ENCODE measurements around the gene TMEM9. TPM values are rescaled to one million over a fixed set of nuclear protein-coding genes. Genes with fewer than 3 reads are reported as not detected.

The TMEM9 gene
- polyA plus RNA-seq, 3 donors = 13.6 to 43.6 (median 22.4) TPM

DNA sequence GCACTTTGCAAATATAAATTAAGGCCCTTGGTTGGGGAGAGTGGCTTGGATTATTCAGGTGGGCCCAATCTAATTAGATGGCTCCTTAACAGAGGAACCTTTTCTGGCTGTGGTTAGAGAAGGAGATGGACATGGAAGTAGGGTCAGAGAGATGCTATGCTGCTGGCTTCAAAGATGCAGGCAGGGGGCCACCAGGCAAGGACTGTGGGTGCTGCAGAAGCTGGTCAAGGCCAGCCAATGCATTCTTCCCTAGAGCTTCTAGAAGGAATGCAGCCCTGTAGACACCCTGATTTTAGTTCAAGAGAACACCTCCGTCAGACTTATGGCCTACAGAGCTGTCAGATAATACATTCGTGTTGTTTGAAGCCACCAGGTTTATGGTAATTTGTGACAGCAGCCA, 3.7 kb upstream of the TMEM9 start:
- H3K9ac ChIP-seq (ENCODE audit: insufficient read depth, low read length, poor library complexity, severe bottlenecking) = no peak overlapping the region
- H3K36me3 Mint-ChIP-seq = no peaks in the 10 kb centered on the region
- TF ChIP-seq, protein P1, sequence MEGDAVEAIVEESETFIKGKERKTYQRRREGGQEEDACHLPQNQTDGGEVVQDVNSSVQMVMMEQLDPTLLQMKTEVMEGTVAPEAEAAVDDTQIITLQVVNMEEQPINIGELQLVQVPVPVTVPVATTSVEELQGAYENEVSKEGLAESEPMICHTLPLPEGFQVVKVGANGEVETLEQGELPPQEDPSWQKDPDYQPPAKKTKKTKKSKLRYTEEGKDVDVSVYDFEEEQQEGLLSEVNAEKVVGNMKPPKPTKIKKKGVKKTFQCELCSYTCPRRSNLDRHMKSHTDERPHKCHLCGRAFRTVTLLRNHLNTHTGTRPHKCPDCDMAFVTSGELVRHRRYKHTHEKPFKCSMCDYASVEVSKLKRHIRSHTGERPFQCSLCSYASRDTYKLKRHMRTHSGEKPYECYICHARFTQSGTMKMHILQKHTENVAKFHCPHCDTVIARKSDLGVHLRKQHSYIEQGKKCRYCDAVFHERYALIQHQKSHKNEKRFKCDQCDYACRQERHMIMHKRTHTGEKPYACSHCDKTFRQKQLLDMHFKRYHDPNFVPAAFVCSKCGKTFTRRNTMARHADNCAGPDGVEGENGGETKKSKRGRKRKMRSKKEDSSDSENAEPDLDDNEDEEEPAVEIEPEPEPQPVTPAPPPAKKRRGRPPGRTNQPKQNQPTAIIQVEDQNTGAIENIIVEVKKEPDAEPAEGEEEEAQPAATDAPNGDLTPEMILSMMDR (IDR thresholded peaks at IDR 0.05) = no peak

DNA sequence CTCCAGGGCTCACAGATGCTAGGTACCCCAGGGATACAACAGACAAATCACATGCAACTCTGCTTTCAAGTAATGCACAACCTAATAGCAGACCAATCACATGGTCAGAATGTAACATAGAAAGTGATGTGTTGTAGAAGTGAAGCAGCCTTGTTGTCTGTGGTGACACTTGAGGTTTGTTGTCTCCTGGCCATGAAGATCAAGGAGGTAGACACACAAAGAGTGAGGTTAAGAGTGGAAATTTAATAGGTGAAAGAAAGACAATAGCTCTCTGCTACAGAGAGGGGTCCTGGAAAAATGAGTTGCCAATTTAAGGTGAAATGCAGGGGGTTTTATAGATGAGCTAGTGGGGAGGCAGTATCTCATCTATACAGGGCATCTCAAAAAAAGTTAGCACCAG, 2.5 kb upstream of the TMEM9 start:
- Histone ChIP-seq H3K4me1 (ENCODE audit: control insufficient read depth in 1 of 2, insufficient read depth in 2 of 2, low read length in 2 of 2) (peaks cover 14 to 17% of the 10 kb centered on the region in 2 donors), H3K4me2 (replicated peaks; ENCODE audit: extremely low read depth, low read length, poor library complexity, severe bottlenecking) (no peak overlapping the region), H3K27me3 (ENCODE audit: control insufficient read depth in 2 of 2, insufficient read depth in 2 of 2, low read length in 2 of 2) (no peaks in the 10 kb centered on the region), H2AFZ (ENCODE audit: insufficient read depth, low read depth, low read length, poor library complexity, severe bottlenecking) (no peak overlapping the region), H3K79me2 (ENCODE audit: insufficient read depth, low read length) (peaks cover 3% of the 10 kb centered on the region), H3K9ac (ENCODE audit: insufficient read depth, low read length, poor library complexity, severe bottlenecking) (no peak overlapping the region), H3K36me3 (replicated peaks in 1 of 2; ENCODE audit: control insufficient read depth in 1 of 2, insufficient read depth in 2 of 2, low read length in 2 of 2) (peaks cover 0 to 3% of the 10 kb centered on the region in 2 donors), H4K20me1 (ENCODE audit: insufficient read depth, low read length) (no peaks in the 10 kb centered on the region), H3K4me3 (replicated peaks in 1 of 3; ENCODE audit: low read depth in 2 of 3, low read length in 3 of 3) (no peak overlapping the region), H3K9me3 (replicated peaks in 1 of 2; ENCODE audit: control insufficient read depth in 1 of 2, insufficient read depth in 1 of 2, low read length in 2 of 2) (no peaks in the 10 kb centered on the region), H3K27ac (ENCODE audit: low read depth in 1 of 2, low read length in 2 of 2) (no peak overlapping the region)
- intact Hi-C loops (cut with micrococcal nuclease) = no loop called here
- H3K27ac Mint-ChIP-seq = no peak overlapping the region
- TF ChIP-seq, protein P1 (IDR thresholded peaks at IDR 0.05) = no peak
- H3K9me3 Mint-ChIP-seq = peaks cover 0 to 5% (median 0%) of the 10 kb centered on the region in 7 donors
- peaks cover 16% of the 10 kb centered on the region for H3K4me1 Mint-ChIP-seq
- no peaks in the 10 kb centered on the region for H3K36me3 Mint-ChIP-seq
- H3K4me3 Mint-ChIP-seq = no peak overlapping the region
- H3K27me3 Mint-ChIP-seq (ENCODE audit: low read depth in 3 of 3) = peaks cover 0 to 7% (median 0%) of the 10 kb centered on the region in 3 donors
- DNase-seq = no peak

More for the DNA sequence above, 3.7 kb upstream of the TMEM9 start:
- Mint-ChIP-seq H3K9me3 (peaks cover 0 to 5% (median 0%) of the 10 kb centered on the region in 7 donors), H3K27me3 (ENCODE audit: low read depth in 3 of 3) (peaks cover 0 to 7% (median 0%) of the 10 kb centered on the region in 3 donors), H3K4me3 (no peak overlapping the region), H3K4me1 (peaks cover 14% of the 10 kb centered on the region), H3K27ac (peak overlapping the region in 2 of 7 donors; percentile 62)
- Histone ChIP-seq H3K4me3 (replicated peaks in 1 of 3; ENCODE audit: low read depth in 2 of 3, low read length in 3 of 3) (no peak overlapping the region), H3K79me2 (ENCODE audit: insufficient read depth, low read length) (peaks cover 3% of the 10 kb centered on the region), H4K20me1 (ENCODE audit: insufficient read depth, low read length) (no peaks in the 10 kb centered on the region), H2AFZ (ENCODE audit: insufficient read depth, low read depth, low read length, poor library complexity, severe bottlenecking) (no peak overlapping the region), H3K36me3 (replicated peaks in 1 of 2; ENCODE audit: control insufficient read depth in 1 of 2, insufficient read depth in 2 of 2, low read length in 2 of 2) (no peaks in the 10 kb centered on the region), H3K9me3 (replicated peaks in 1 of 2; ENCODE audit: control insufficient read depth in 1 of 2, insufficient read depth in 1 of 2, low read length in 2 of 2) (no peaks in the 10 kb centered on the region), H3K27ac (ENCODE audit: low read depth in 1 of 2, low read length in 2 of 2) (no peak overlapping the region), H3K4me1 (ENCODE audit: control insufficient read depth in 1 of 2, insufficient read depth in 2 of 2, low read length in 2 of 2) (peaks cover 14 to 17% of the 10 kb centered on the region in 2 donors), H3K4me2 (replicated peaks; ENCODE audit: extremely low read depth, low read length, poor library complexity, severe bottlenecking) (no peak overlapping the region), H3K27me3 (ENCODE audit: control insufficient read depth in 2 of 2, insufficient read depth in 2 of 2, low read length in 2 of 2) (no peaks in the 10 kb centered on the region)
- intact Hi-C loops (cut with micrococcal nuclease) = no loop called here
- no CpG with 5 or more reads among the region's 2 CpGs for WGBS (ENCODE audit: insufficient coverage)
- no peak for DNase-seq
